Measurements from ENCODE around the gene NMBR.
"Not testable (repeated sequence)": the region's sequence is repeated elsewhere in the genome, so short reads cannot be mapped to it uniquely, and the experiment has no call there.

NMBR gene

GRCh38 chr6:142055219-142055618 is 91.7 kb downstream of the NMBR start:
- DNase-seq, result no peak

- DNase-seq, result no peak
Measured at GRCh38 chr6:142051404-142051803, 95.5 kb downstream of the NMBR start.

- DNase-seq, result no peak
Measured at GRCh38 chr6:142048593-142048980, 98.3 kb downstream of the NMBR start.

GRCh38 chr6:142047934-142048592 is 98.9 kb downstream of the NMBR start:
- no peak for DNase-seq

GRCh38 chr6:142045380-142046278 is 101.3 kb downstream of the NMBR start:
- DNase-seq, result no peak

GRCh38 chr6:142035890-142036289 is 111.0 kb downstream of the NMBR start:
- no peak for DNase-seq

GRCh38 chr6:142031035-142031434 is 115.9 kb downstream of the NMBR start:
- no peak for DNase-seq

- no peak for DNase-seq
Measured at GRCh38 chr6:142030115-142030619, 116.8 kb downstream of the NMBR start.

- no peak for DNase-seq
Measured at GRCh38 chr6:142028527-142028926, 118.4 kb downstream of the NMBR start.

GRCh38 chr6:142027804-142028203 is 119.1 kb downstream of the NMBR start:
- not testable (repeated sequence) for DNase-seq

- DNase-seq, result no peak
Measured at GRCh38 chr6:142027074-142027473, 119.8 kb downstream of the NMBR start.

GRCh38 chr6:142026471-142026870 is 120.5 kb downstream of the NMBR start:
- no peak for DNase-seq

Measured in activated CD8-positive, alpha-beta memory T cell treated with anti-CD3 and anti-CD28 coated beads, Interleukin-2, amount 50 U/mL, for 48 hours (primary cell).